ENCODE results near the gene MYOCOS. TPM values are rescaled to one million over a fixed set of nuclear protein-coding genes. Genes with fewer than 3 reads are reported as not detected.

Gene MYOCOS, protein sequence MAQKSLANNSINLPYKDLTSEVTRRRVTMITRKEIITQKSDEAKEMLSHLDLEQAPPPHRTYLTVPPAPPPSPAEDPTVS
- not detected in 2 replicates for total RNA-seq
- long read RNA-seq: 0 reads

DNA sequence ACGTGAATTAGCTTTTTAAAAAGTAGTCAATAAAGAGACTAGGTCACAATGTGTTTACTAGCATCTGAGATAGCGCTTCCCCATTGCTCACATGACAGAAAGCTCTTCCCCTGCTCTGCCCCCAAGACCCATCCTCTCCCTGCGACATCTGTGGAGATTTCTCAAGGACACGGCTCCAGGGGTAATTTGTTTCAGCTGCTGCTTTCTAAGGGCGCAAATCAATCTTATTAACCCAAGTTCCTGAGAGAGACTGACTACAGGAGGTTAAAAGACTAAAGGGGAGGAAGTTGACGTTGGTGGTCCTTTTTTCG, at the start of gene MYOCOS:
Gene MYOCOS, plus strand, starts transcription at position 92 of the 311 bp plus-strand sequence. CDS start 1,641 bp downstream, outside the sequence.
- no peak for DNase-seq (ENCODE audit: low spot score, unreplicated experiment)
- Mint-ChIP-seq H3K4me1 (ENCODE audit: low read depth) (no peaks in the 10 kb centered on the region), H3K27ac (no peak within 1 kb of the TSS), H3K36me3 (ENCODE audit: insufficient read depth) (no peaks in the 10 kb centered on the region), H3K27me3 (peaks cover 7% of the 10 kb centered on the region), H3K9me3 (ENCODE audit: low read depth) (no peaks in the 10 kb centered on the region), H3K4me3 (ENCODE audit: low read depth) (no peak within 1 kb of the TSS)
- TF ChIP-seq, protein P1, sequence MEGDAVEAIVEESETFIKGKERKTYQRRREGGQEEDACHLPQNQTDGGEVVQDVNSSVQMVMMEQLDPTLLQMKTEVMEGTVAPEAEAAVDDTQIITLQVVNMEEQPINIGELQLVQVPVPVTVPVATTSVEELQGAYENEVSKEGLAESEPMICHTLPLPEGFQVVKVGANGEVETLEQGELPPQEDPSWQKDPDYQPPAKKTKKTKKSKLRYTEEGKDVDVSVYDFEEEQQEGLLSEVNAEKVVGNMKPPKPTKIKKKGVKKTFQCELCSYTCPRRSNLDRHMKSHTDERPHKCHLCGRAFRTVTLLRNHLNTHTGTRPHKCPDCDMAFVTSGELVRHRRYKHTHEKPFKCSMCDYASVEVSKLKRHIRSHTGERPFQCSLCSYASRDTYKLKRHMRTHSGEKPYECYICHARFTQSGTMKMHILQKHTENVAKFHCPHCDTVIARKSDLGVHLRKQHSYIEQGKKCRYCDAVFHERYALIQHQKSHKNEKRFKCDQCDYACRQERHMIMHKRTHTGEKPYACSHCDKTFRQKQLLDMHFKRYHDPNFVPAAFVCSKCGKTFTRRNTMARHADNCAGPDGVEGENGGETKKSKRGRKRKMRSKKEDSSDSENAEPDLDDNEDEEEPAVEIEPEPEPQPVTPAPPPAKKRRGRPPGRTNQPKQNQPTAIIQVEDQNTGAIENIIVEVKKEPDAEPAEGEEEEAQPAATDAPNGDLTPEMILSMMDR (IDR thresholded peaks at IDR 0.05; ENCODE audit: unreplicated experiment): no peak

DNA sequence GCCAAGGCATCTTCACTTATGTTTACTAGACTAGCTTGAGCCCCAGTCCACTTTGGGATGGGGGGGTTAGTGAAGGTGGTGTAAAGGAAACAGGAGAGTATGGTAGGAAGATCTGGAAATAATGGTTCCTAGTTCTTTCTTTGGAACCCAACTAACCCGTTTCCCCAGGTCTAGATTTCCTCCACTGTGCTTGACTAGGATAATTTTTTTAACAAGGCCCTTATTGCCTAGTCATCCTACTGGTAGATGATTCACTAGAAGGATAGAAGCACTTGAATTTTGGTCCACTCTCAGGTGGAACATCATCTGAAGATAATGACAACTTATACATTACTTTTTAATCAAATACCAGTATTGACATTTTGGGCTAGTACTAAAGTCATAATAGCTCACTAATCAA, 45.9 kb upstream of the MYOCOS start:
- H3K4me3 Mint-ChIP-seq (ENCODE audit: low read depth): no peak overlapping the region
- H3K9me3 Mint-ChIP-seq (ENCODE audit: low read depth): no peaks in the 10 kb centered on the region
- H3K27me3 Mint-ChIP-seq: no peaks in the 10 kb centered on the region
- peaks cover 34% of the 10 kb centered on the region for H3K36me3 Mint-ChIP-seq (ENCODE audit: insufficient read depth)
- TF ChIP-seq, protein P1 (IDR thresholded peaks at IDR 0.05; ENCODE audit: unreplicated experiment): no peak
- H3K4me1 Mint-ChIP-seq (ENCODE audit: low read depth): peaks cover 3% of the 10 kb centered on the region
- DNase-seq (ENCODE audit: low spot score, unreplicated experiment): no peak
- peak overlapping the region; percentile 25 for H3K27ac Mint-ChIP-seq

DNA sequence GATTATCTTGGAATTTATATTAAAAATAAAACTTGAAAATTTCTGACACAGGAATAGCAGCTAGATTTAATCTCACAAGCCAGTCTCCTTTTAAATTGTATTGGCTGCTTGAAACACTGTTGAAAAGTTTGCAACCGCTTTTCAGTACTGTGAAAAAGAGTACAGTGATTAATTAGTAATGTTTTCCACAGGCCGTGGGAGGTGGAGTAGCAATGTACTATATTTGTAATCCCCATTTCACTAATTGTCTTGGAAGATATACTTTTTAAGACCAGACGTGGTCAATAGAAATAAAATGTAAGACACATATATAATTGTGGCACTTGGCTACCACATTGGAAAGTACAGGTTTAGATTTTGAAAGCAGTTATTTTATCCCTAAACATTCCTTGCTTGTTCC, 40.8 kb upstream of the MYOCOS start:
- no peaks in the 10 kb centered on the region for H3K4me1 Mint-ChIP-seq (ENCODE audit: low read depth)
- H3K9me3 Mint-ChIP-seq (ENCODE audit: low read depth): no peaks in the 10 kb centered on the region
- H3K27ac Mint-ChIP-seq: no peak overlapping the region
- TF ChIP-seq, protein P1 (IDR thresholded peaks at IDR 0.05; ENCODE audit: unreplicated experiment): no peak
- no peak overlapping the region for H3K4me3 Mint-ChIP-seq (ENCODE audit: low read depth)
- no peaks in the 10 kb centered on the region for H3K27me3 Mint-ChIP-seq
- no peak for DNase-seq (ENCODE audit: low spot score, unreplicated experiment)
- peaks cover 32% of the 10 kb centered on the region for H3K36me3 Mint-ChIP-seq (ENCODE audit: insufficient read depth)

DNA sequence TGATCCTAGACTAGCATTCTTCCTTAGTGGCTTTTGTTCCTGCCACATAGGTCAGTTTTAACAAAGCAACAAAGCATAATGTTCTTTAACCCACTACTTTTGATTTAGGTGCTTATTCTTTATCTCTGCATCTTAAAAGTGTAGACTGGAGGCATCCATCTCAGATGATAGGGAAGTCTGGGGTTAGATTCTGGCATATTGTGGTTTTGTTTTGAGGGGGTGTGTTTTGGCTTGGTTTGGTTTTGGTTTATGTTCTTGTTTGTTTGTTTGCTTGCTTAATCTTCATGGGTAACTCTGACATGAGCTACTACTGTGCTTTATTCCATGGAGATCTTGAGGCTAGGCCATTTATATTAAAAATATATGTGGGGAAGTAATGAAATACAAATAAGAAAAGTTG, 40.3 kb upstream of the MYOCOS start:
- H3K9me3 Mint-ChIP-seq (ENCODE audit: low read depth): no peaks in the 10 kb centered on the region
- DNase-seq (ENCODE audit: low spot score, unreplicated experiment): no peak
- no peaks in the 10 kb centered on the region for H3K4me1 Mint-ChIP-seq (ENCODE audit: low read depth)
- TF ChIP-seq, protein P1 (IDR thresholded peaks at IDR 0.05; ENCODE audit: unreplicated experiment): no peak
- no peak overlapping the region for H3K27ac Mint-ChIP-seq
- peaks cover 30% of the 10 kb centered on the region for H3K36me3 Mint-ChIP-seq (ENCODE audit: insufficient read depth)
- H3K4me3 Mint-ChIP-seq (ENCODE audit: low read depth): no peak overlapping the region
- H3K27me3 Mint-ChIP-seq: no peaks in the 10 kb centered on the region

DNA sequence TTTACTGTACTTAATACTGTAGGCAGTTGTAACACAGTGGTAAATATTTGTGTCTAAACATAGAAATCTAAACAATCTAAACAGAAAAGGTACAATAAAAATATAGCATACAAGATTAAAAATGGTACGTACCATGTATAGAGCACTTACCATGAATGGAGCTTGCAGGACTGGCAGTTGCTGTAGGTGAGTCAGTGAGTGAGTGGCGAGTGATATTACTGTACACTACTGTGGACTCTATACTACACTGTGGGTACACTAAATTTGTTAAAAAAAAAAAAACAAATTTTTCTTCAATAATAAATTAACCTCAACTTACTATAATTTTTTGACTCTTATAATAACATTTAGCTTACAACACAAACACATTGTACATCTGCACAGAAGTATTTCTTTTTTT, 39.5 kb upstream of the MYOCOS start:
- Mint-ChIP-seq H3K9me3 (ENCODE audit: low read depth) (no peaks in the 10 kb centered on the region), H3K27ac (no peak overlapping the region), H3K36me3 (ENCODE audit: insufficient read depth) (peaks cover 31% of the 10 kb centered on the region), H3K27me3 (no peaks in the 10 kb centered on the region), H3K4me1 (ENCODE audit: low read depth) (no peaks in the 10 kb centered on the region), H3K4me3 (ENCODE audit: low read depth) (no peak overlapping the region)
- TF ChIP-seq, protein P1 (IDR thresholded peaks at IDR 0.05; ENCODE audit: unreplicated experiment): no peak
- no peak for DNase-seq (ENCODE audit: low spot score, unreplicated experiment)
